Measurements from ENCODE around the gene ARL8A. TPM values are rescaled to one million over a fixed set of nuclear protein-coding genes. Genes with fewer than 3 reads are reported as not detected.
A peak's percentile ranks its signal among the peaks of the same experiment; 100 is the strongest.
"Not testable (repeated sequence)": the region's sequence is repeated elsewhere in the genome, so short reads cannot be mapped to it uniquely, and the experiment has no call there.

Gene ARL8A
- total RNA-seq, 4 donors from 2014 or later: 41.1 to 60.8 (median 53.6) TPM

- intact Hi-C loops (cut with DNase I): loop anchor here (5.0 kb wide), 1 partner anchor 109 kb away; no protein-coding TSS in a partner anchor
- Histone ChIP-seq H3K9me3 (no peaks in the 10 kb centered on the region), H3K36me3 (no peaks in the 10 kb centered on the region), H3K4me1 (peaks cover 15 to 30% (median 22%) of the 10 kb centered on the region in 4 donors), H3K27ac (replicated peaks in 1 of 4) (no peak overlapping the region), H3K4me3 (no peak overlapping the region), H3K27me3 (no peaks in the 10 kb centered on the region)
- TF ChIP-seq, protein P1, sequence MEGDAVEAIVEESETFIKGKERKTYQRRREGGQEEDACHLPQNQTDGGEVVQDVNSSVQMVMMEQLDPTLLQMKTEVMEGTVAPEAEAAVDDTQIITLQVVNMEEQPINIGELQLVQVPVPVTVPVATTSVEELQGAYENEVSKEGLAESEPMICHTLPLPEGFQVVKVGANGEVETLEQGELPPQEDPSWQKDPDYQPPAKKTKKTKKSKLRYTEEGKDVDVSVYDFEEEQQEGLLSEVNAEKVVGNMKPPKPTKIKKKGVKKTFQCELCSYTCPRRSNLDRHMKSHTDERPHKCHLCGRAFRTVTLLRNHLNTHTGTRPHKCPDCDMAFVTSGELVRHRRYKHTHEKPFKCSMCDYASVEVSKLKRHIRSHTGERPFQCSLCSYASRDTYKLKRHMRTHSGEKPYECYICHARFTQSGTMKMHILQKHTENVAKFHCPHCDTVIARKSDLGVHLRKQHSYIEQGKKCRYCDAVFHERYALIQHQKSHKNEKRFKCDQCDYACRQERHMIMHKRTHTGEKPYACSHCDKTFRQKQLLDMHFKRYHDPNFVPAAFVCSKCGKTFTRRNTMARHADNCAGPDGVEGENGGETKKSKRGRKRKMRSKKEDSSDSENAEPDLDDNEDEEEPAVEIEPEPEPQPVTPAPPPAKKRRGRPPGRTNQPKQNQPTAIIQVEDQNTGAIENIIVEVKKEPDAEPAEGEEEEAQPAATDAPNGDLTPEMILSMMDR (IDR thresholded peaks at IDR 0.05): no peak
- no peak for TF ChIP-seq POLR2AphosphoS5 (IDR thresholded peaks at IDR 0.05)
- TF ChIP-seq POLR2A (IDR thresholded peaks at IDR 0.05; ENCODE audit: low read depth): no peak
- TF ChIP-seq EP300 (IDR thresholded peaks at IDR 0.05): no peak
- no peak for DNase-seq (ENCODE audit: extremely low spot score)
- WGBS: 89% methylated on average over 8 of the region's 8 CpGs
Measured at GRCh38 chr1:202116287-202116686, 28.2 kb downstream of the ARL8A start.

DNA sequence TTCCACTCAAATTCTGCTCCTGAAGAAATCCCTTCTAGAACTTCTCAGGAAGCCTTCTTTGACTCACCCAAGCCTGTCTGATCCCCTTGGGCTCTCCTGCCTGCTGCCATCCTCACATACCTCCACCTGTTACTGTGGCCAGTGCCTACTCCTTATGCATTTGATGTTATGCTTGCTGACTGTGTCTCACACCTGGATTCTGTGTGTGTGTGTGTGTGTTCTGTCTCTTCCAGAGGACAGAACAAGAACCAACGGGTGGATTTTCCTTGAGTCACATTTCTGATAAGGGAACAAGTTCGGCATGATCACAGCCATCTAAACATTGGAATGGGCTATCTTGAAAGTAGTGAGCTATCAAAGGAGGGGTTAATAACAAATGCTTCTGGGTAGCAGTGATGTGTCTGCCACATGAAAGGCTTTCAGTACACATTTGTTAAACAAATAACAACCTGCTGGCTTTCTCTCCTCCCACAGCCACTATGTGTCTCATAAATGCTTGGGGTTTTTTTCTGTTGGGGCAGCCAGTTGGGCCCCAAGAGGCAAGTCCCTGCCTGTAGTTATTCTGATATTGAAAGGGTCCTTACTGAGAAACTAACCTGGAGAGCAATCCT is 30.7 kb downstream of the ARL8A start:
- WGBS: 66% methylated on average over 2 of the region's 2 CpGs
- no peak for TF ChIP-seq EP300 (IDR thresholded peaks at IDR 0.05)
- no peak for TF ChIP-seq POLR2A (IDR thresholded peaks at IDR 0.05; ENCODE audit: low read depth)
- TF ChIP-seq POLR2AphosphoS5 (IDR thresholded peaks at IDR 0.05): no peak
- TF ChIP-seq, protein P1 (IDR thresholded peaks at IDR 0.05): no peak
- no peaks in the 10 kb centered on the region for H3K9me3 ChIP-seq
- H3K27me3 ChIP-seq: no peaks in the 10 kb centered on the region
- no peak for DNase-seq (ENCODE audit: extremely low spot score)
- H3K4me3 ChIP-seq: no peak overlapping the region
- peaks cover 15 to 28% (median 22%) of the 10 kb centered on the region in 4 donors for H3K4me1 ChIP-seq
- peak overlapping the region; percentile 53 to 61 (median 57) for H3K27ac ChIP-seq (replicated peaks in 1 of 4)
- intact Hi-C loops (cut with DNase I): no loop called here
- no peaks in the 10 kb centered on the region for H3K36me3 ChIP-seq

DNA sequence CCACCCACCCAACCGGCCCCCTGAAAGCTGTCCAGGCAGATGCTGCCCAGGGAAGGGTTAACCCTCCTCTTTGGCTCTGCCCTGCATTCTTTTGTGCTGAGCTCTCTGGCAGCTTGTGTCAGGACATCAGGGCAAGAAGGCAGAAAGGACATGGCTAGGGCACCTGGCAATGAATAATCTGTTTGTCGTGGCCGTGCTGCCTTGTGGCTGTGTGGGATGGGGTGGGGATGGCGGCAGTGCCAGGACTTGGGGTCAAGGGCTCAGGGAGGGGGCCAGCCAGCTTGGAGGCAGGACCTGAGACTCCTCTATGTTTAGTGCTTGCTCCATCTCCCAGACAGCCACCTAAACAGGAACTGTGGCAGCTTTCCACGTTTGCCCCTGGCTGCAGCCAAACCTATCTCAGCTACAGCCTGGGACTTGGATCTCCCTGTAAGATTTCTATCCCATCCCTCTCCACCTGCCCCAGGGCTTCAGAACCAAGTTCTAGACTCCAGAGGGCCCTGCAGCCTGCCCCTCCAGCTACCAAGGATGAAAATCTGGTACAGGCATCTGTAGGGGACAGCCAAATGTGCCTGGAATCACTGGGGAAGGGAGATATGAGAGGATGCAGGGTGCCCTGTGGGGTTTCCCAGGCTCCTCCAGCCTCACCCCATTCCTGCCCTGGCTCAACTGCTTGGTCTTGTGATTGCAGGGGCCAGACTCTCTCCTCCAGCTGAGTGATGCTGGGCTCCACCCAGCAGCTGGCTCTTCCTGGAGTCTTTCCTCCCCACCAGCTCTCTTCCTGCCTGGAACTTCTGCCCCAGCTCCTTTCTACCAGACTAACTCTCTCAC is 31.5 kb downstream of the ARL8A start:
- no peak overlapping the region for H3K4me3 ChIP-seq
- no peaks in the 10 kb centered on the region for H3K36me3 ChIP-seq
- H3K27ac ChIP-seq (replicated peaks in 1 of 4): peak overlapping the region; percentile 53 to 61 (median 57)
- intact Hi-C loops (cut with DNase I): no loop called here
- H3K9me3 ChIP-seq: no peaks in the 10 kb centered on the region
- no peak for DNase-seq (ENCODE audit: extremely low spot score)
- H3K4me1 ChIP-seq: peaks cover 15 to 26% (median 22%) of the 10 kb centered on the region in 4 donors
- TF ChIP-seq POLR2AphosphoS5 (IDR thresholded peaks at IDR 0.05) (no peak), EP300 (IDR thresholded peaks at IDR 0.05) (no peak), POLR2A (IDR thresholded peaks at IDR 0.05; ENCODE audit: low read depth) (no peak)
- TF ChIP-seq, protein P1 (IDR thresholded peaks at IDR 0.05): no peak
- no peaks in the 10 kb centered on the region for H3K27me3 ChIP-seq
- 15% methylated on average over 4 of the region's 5 CpGs for WGBS

DNA sequence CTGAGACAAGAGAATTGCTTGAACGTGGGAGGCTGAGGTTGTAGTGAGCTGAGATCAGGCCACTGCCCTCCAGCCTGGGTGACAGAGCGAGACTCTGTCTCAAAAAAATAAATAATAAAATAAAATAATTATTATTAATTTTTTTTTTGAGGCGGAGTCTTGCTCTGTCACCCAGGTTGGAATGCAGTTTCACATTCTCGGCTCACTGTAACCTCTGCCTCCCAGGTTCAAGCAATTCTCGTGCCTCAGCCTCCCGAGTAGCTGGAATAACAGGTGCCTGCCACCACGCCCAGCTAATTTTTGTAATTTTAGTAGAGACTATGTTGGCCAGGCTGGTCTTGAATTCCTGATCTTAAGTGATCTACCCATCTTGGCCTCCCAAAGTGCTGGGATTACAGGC is 32.9 kb downstream of the ARL8A start:
- H3K9me3 ChIP-seq; H3K27me3 ChIP-seq; H3K27ac ChIP-seq (replicated peaks in 1 of 4); H3K4me3 ChIP-seq; H3K36me3 ChIP-seq; DNase-seq (ENCODE audit: extremely low spot score); intact Hi-C loops (cut with DNase I): not testable (repeated sequence)
- 95% methylated on average over 7 of the region's 7 CpGs for WGBS
- peaks cover 15 to 26% (median 24%) of the 10 kb centered on the region in 4 donors for H3K4me1 ChIP-seq

DNA sequence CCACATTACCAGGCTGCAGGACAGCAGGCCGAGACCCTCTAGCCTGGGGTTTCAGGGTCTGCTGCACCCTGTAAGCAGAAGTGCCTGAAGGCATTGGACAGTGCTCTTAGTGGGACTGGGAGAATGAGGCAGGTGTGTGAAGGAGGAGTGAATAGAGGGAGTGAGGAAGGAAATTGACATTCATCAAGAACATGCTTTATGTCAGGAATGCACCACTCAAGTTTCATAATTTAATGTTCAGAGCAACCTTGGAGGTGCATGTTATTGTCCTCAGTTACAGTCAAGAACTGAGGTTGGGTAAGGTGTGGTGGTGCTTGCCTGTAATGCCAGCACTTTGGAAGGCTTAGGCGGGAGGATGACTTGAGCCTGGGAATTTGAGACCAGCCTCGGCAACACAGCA is 33.6 kb downstream of the ARL8A start:
- no peak overlapping the region for H3K4me3 ChIP-seq
- TF ChIP-seq, protein P1 (IDR thresholded peaks at IDR 0.05): no peak
- TF ChIP-seq EP300 (IDR thresholded peaks at IDR 0.05) (no peak), POLR2A (IDR thresholded peaks at IDR 0.05; ENCODE audit: low read depth) (no peak), POLR2AphosphoS5 (IDR thresholded peaks at IDR 0.05) (no peak)
- 87% methylated on average over 3 of the region's 3 CpGs for WGBS
- no peak overlapping the region for H3K27ac ChIP-seq (replicated peaks in 1 of 4)
- no peaks in the 10 kb centered on the region for H3K9me3 ChIP-seq
- H3K36me3 ChIP-seq: no peaks in the 10 kb centered on the region
- DNase-seq (ENCODE audit: extremely low spot score): no peak
- peaks cover 20 to 26% (median 24%) of the 10 kb centered on the region in 4 donors for H3K4me1 ChIP-seq
- H3K27me3 ChIP-seq: no peaks in the 10 kb centered on the region
- intact Hi-C loops (cut with DNase I): no loop called here
